K562 (cell line): ENCODE results near the gene NFYC. TPM values are rescaled to one million over a fixed set of nuclear protein-coding genes. Genes with fewer than 3 reads are reported as not detected.

ENCODE experiments used
- BMI1 ChIP-seq: fragments of 150-350 bp; IDR thresholded peaks from 2 replicates; pipeline ENCODE4 v1.6.1; 2014; ENCODE audit warnings: low read length
- CBX3 ChIP-seq, 2 experiments: IDR thresholded peaks; 1 replicate in 1 of 2; 2 replicates in 1 of 2; pipeline ENCODE4 v1.6.1; 2012; ENCODE audit warnings: inconsistent platforms in 2 of 2, low read length in 2 of 2, borderline replicate concordance in 1 of 2, control low read depth in 1 of 2
- HDGF ChIP-seq: fragments of 450-650 bp; IDR thresholded peaks from 2 replicates; pipeline ENCODE4 v1.6.1; 2016
- MAFK ChIP-seq: IDR thresholded peaks from 2 replicates; pipeline ENCODE4 v1.6.1; 2011; ENCODE audit warnings: low read length, improper control_type of control experiment
- PHF8 ChIP-seq: fragments of 200-600 bp; sonication (generic); IDR thresholded peaks from 2 replicates; pipeline ENCODE4 v1.6.1; 2012; ENCODE audit warnings: mixed run types, mild to moderate bottlenecking, inconsistent platforms, low read length, moderate library complexity, borderline replicate concordance
- RFX1 ChIP-seq: fragments of 450-650 bp; IDR thresholded peaks from 2 replicates; pipeline ENCODE4 v1.6.1; 2016; ENCODE audit warnings: mild to moderate bottlenecking, moderate library complexity
- polyA plus RNA-seq, 8 experiments: library from polyadenylated mRNA; depleted of rRNA in 4 of 8; stranded (reverse) in 5 of 8; unstranded in 3 of 8; fragments of >200 nt; fragmentation: Nextera tagmentation in 2 of 8; fragmentation: Illumina TruSeq in 1 of 8; extraction: Ambion mirVana in 2 of 8; extraction: Trizol in 1 of 8; gene quantifications; 2 replicates each; pipeline versions ENCODE4 v1.2.1 to v1.2.3, GENCODE V29; 2011 to 2014; ENCODE audit warnings: inconsistent platforms in 1 of 8, missing spikeins in 1 of 8
- total RNA-seq, 7 experiments: library from RNA; depleted of rRNA in 6 of 7; stranded (reverse); fragments of >200 nt in 6 of 7; fragmentation: Illumina TruSeq in 2 of 7; extraction: Trizol in 2 of 7; gene quantifications; 2 replicates each; pipeline versions ENCODE4 v1.2.1 to v1.2.3, GENCODE V29; 2011 to 2021; ENCODE audit warnings: low replicate concordance in 1 of 7
- TF ChIP-seq, protein P1 (sequence below): sonication (generic); formaldehyde crosslinking; IDR thresholded peaks from 2 replicates; pipeline ENCODE4 v1.8.0; 2022; ENCODE audit warnings: mild to moderate bottlenecking, missing genetic modification reagents
- TF ChIP-seq, protein P2 (sequence below): fragments of 200-800 bp; sonication (Bioruptor generic); IDR thresholded peaks from 2 replicates; pipeline ENCODE4 v1.6.1; 2017; ENCODE audit warnings: missing genetic modification characterization, missing compliant biosample characterization
- TF ChIP-seq, protein P3 (sequence below): fragments of 450-650 bp; IDR thresholded peaks from 2 replicates; pipeline ENCODE4 v1.6.1; 2016

NFYC gene
- total and polyA plus RNA-seq, 9 of the 15 experiments (the other 6 are each of a cell fraction or from before 2014, with no cell fraction given): 4.8 to 59.8 (median 41.1) TPM

DNA sequence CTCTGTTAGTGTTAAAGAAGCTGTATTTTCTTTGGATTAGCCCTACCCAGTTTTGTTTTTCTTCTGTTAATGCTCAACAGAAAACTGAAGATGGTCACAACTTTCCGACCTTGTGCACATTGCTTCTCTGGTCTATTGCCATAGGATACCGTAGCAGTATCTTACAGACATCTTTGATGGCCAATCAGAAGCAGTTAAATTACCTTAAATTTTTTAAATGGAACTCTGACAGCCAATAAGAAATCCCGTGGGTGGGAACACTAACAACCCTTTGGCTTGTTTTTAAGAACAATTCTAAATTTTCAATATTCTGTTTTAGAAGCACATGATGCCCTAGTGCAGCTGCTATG is 17.2 kb downstream of the NFYC start (continued):
- TF ChIP-seq CBX3 (IDR thresholded peaks at IDR 0.05; ENCODE audit: borderline replicate concordance in 1 of 2, low read length in 2 of 2): 0 out of 3 replicates have a peak, but pooled peaks of 1 of the 2 experiments have one; percentile 5
- TF ChIP-seq, protein P1, sequence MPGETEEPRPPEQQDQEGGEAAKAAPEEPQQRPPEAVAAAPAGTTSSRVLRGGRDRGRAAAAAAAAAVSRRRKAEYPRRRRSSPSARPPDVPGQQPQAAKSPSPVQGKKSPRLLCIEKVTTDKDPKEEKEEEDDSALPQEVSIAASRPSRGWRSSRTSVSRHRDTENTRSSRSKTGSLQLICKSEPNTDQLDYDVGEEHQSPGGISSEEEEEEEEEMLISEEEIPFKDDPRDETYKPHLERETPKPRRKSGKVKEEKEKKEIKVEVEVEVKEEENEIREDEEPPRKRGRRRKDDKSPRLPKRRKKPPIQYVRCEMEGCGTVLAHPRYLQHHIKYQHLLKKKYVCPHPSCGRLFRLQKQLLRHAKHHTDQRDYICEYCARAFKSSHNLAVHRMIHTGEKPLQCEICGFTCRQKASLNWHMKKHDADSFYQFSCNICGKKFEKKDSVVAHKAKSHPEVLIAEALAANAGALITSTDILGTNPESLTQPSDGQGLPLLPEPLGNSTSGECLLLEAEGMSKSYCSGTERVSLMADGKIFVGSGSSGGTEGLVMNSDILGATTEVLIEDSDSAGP (CRISPR knock-in tag): no peak
- peak; percentile 41; the same call in 1 of the 2 replicates for TF ChIP-seq PHF8
- TF ChIP-seq MAFK: no peak
- peak; percentile 93 for TF ChIP-seq RFX1
- TF ChIP-seq BMI1: 0 out of 2 replicates have a peak, but pooled peaks have one; percentile 54
- TF ChIP-seq HDGF: no peak
- TF ChIP-seq, protein P2, sequence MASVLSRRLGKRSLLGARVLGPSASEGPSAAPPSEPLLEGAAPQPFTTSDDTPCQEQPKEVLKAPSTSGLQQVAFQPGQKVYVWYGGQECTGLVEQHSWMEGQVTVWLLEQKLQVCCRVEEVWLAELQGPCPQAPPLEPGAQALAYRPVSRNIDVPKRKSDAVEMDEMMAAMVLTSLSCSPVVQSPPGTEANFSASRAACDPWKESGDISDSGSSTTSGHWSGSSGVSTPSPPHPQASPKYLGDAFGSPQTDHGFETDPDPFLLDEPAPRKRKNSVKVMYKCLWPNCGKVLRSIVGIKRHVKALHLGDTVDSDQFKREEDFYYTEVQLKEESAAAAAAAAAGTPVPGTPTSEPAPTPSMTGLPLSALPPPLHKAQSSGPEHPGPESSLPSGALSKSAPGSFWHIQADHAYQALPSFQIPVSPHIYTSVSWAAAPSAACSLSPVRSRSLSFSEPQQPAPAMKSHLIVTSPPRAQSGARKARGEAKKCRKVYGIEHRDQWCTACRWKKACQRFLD (CRISPR knock-in tag): peak; percentile 57; the same call in 1 of the 2 replicates
- TF ChIP-seq, protein P3, sequence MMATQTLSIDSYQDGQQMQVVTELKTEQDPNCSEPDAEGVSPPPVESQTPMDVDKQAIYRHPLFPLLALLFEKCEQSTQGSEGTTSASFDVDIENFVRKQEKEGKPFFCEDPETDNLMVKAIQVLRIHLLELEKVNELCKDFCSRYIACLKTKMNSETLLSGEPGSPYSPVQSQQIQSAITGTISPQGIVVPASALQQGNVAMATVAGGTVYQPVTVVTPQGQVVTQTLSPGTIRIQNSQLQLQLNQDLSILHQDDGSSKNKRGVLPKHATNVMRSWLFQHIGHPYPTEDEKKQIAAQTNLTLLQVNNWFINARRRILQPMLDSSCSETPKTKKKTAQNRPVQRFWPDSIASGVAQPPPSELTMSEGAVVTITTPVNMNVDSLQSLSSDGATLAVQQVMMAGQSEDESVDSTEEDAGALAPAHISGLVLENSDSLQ: peak; percentile 98; the same call in 1 of the 2 replicates
